MM.1S (cell line): Measurements from ENCODE around the gene CACNA1E.

Experiments
- DNase-seq: peaks from one replicate; pipeline ENCODE4 v3.0.0-alpha.2; 2015
- H2AFZ ChIP-seq: fragments of 300-600 bp; sonication (generic); 2 replicates; pipeline ENCODE4 v1.6.0; 2016; ENCODE audit warnings: antibody characterized with exemption, low read length
- H3F3A ChIP-seq: fragments of 300-600 bp; sonication (generic); 2 replicates; pipeline ENCODE4 v1.6.1; 2016; ENCODE audit warnings: mild to moderate bottlenecking, antibody characterized with exemption, low read length, moderate library complexity, mixed read lengths; ENCODE audit not compliant: insufficient read depth
- H3K27ac ChIP-seq: fragments of 300-600 bp; sonication (generic); 2 replicates; pipeline ENCODE4 v1.5.1; 2016; ENCODE audit warnings: mild to moderate bottlenecking, low read length
- H3K27me3 ChIP-seq: fragments of 300-600 bp; sonication (generic); replicated peaks from 2 replicates; pipeline ENCODE4 v1.6.0; 2016; ENCODE audit warnings: low read length; ENCODE audit not compliant: insufficient read depth
- H3K36me3 ChIP-seq: fragments of 300-600 bp; sonication (generic); replicated peaks from 2 replicates; pipeline ENCODE4 v1.6.1; 2016; ENCODE audit warnings: mild to moderate bottlenecking, low read length, mixed read lengths; ENCODE audit not compliant: insufficient read depth
- H3K4me1 ChIP-seq: fragments of 300-600 bp; sonication (generic); 2 replicates; pipeline ENCODE4 v1.6.1; 2016; ENCODE audit warnings: low read length, mixed read lengths
- H3K4me2 ChIP-seq: fragments of 300-600 bp; sonication (generic); 2 replicates; pipeline ENCODE4 v1.6.0; 2016; ENCODE audit warnings: low read depth, low read length
- H3K4me3 ChIP-seq: fragments of 300-600 bp; sonication (generic); 2 replicates; pipeline ENCODE4 v1.5.1; 2016; ENCODE audit warnings: low read length, mixed read lengths
- H3K79me2 ChIP-seq: fragments of 300-600 bp; sonication (generic); 2 replicates; pipeline ENCODE4 v1.6.1; 2016; ENCODE audit warnings: mixed run types, low read length, mixed read lengths
- H3K9ac ChIP-seq: fragments of 300-600 bp; sonication (generic); 2 replicates; pipeline ENCODE4 v1.6.1; 2016; ENCODE audit warnings: low read length, mixed read lengths
- H3K9me2 ChIP-seq: fragments of 300-600 bp; sonication (generic); replicated peaks from 2 replicates; pipeline ENCODE4 v1.6.1; 2016; ENCODE audit warnings: mild to moderate bottlenecking, low read length, mixed read lengths; ENCODE audit not compliant: insufficient read depth
- H3K9me3 ChIP-seq: fragments of 300-600 bp; sonication (generic); replicated peaks from 2 replicates; pipeline ENCODE4 v1.6.1; 2016; ENCODE audit warnings: mild to moderate bottlenecking, low read length, mixed read lengths; ENCODE audit not compliant: insufficient read depth
- H4K20me1 ChIP-seq: fragments of 300-600 bp; sonication (generic); 2 replicates; pipeline ENCODE4 v1.6.1; 2016; ENCODE audit warnings: mild to moderate bottlenecking, low read length, moderate library complexity, mixed read lengths; ENCODE audit not compliant: insufficient read depth
- CTCF ChIP-seq: fragments of 300-600 bp; sonication (generic); IDR thresholded peaks from 2 replicates; pipeline ENCODE4 v1.5.1; 2016; ENCODE audit warnings: antibody characterized with exemption, low read length, mixed read lengths
- EZH2 ChIP-seq: fragments of 300-600 bp; sonication (generic); optimal IDR thresholded peaks from 2 replicates; pipeline ENCODE3; 2017; ENCODE audit warnings: low read depth, mild to moderate bottlenecking, antibody characterized with exemption, low read length, mixed read lengths
- EZH2phosphoT487 ChIP-seq: fragments of 300-600 bp; sonication (generic); IDR thresholded peaks from 2 replicates; pipeline ENCODE4 v1.6.1; 2018; ENCODE audit warnings: antibody characterized with exemption, low read length

Gene CACNA1E

GRCh38 chr1:181637998-181638397 lies 154.7 kb downstream of the CACNA1E start:
- Histone ChIP-seq H3K4me1 (no peaks in the 10 kb centered on the region), H3K36me3 (no peaks in the 10 kb centered on the region), H3K27me3 (no peaks in the 10 kb centered on the region), H3K9me3 (no peaks in the 10 kb centered on the region), H3K9me2 (no peaks in the 10 kb centered on the region), H3K4me2 (no peak overlapping the region), H3K9ac (no peak overlapping the region), H3K4me3 (no peak overlapping the region), H4K20me1 (no peaks in the 10 kb centered on the region), H2AFZ (no peak overlapping the region), H3K27ac (no peak overlapping the region), H3F3A (no peaks in the 10 kb centered on the region), H3K79me2 (no peaks in the 10 kb centered on the region)
- TF ChIP-seq CTCF (no peak), EZH2 (no peak), EZH2phosphoT487 (no peak)
- DNase-seq = no peak

GRCh38 chr1:181640956-181641355 lies 157.6 kb downstream of the CACNA1E start:
- no peaks in the 10 kb centered on the region for H3K27me3 ChIP-seq
- no peaks in the 10 kb centered on the region for H3K4me1 ChIP-seq
- H3F3A ChIP-seq = no peaks in the 10 kb centered on the region
- no peak overlapping the region for H2AFZ ChIP-seq
- TF ChIP-seq EZH2 = no peak
- H3K4me2 ChIP-seq = no peak overlapping the region
- H3K79me2 ChIP-seq = no peaks in the 10 kb centered on the region
- H3K4me3 ChIP-seq = no peak overlapping the region
- no peaks in the 10 kb centered on the region for H3K9me2 ChIP-seq
- no peaks in the 10 kb centered on the region for H4K20me1 ChIP-seq
- H3K27ac ChIP-seq = no peak overlapping the region
- no peak overlapping the region for H3K9ac ChIP-seq
- no peaks in the 10 kb centered on the region for H3K9me3 ChIP-seq
- no peaks in the 10 kb centered on the region for H3K36me3 ChIP-seq
- no peak for DNase-seq

- no peak overlapping the region for H3K4me3 ChIP-seq
- no peak overlapping the region for H3K9ac ChIP-seq
- no peaks in the 10 kb centered on the region for H3K36me3 ChIP-seq
- TF ChIP-seq EZH2phosphoT487 (no peak), CTCF (no peak), EZH2 (no peak)
- no peaks in the 10 kb centered on the region for H3K4me1 ChIP-seq
- no peak overlapping the region for H3K4me2 ChIP-seq
- no peaks in the 10 kb centered on the region for H3K79me2 ChIP-seq
- no peaks in the 10 kb centered on the region for H3F3A ChIP-seq
- H3K9me3 ChIP-seq = no peaks in the 10 kb centered on the region
- H4K20me1 ChIP-seq = no peaks in the 10 kb centered on the region
- no peak for DNase-seq
- H3K9me2 ChIP-seq = no peaks in the 10 kb centered on the region
- H3K27ac ChIP-seq = no peak overlapping the region
- H2AFZ ChIP-seq = no peak overlapping the region
- H3K27me3 ChIP-seq = no peaks in the 10 kb centered on the region
Measured at GRCh38 chr1:181643631-181644030, 160.3 kb downstream of the CACNA1E start.

DNA sequence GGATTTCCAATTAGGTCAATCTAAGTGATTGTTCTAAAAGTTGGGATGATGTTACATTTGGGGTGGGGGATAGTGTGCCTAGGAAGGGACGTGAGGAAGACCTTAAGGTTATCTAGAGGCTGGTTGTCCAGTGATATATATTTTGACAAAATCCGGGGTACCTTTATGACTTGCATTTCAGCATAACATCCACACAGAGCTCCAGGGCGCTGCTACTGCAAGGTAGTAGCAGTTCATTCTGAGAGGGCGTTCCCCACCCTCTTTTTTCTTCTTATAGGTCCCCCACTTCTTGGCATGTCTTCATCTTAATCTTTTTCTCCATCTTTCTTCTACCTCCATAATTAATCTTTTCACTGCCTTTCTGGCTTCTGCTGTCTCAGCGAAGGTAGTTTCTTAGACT lies 161.9 kb downstream of the CACNA1E start:
- Histone ChIP-seq H3K27ac (no peak overlapping the region), H3K79me2 (no peaks in the 10 kb centered on the region), H3K4me2 (no peak overlapping the region), H2AFZ (no peak overlapping the region), H3K36me3 (no peaks in the 10 kb centered on the region), H3F3A (no peaks in the 10 kb centered on the region), H3K9me2 (no peaks in the 10 kb centered on the region), H3K9me3 (no peaks in the 10 kb centered on the region), H3K4me1 (no peaks in the 10 kb centered on the region), H3K9ac (no peak overlapping the region), H3K27me3 (no peaks in the 10 kb centered on the region), H4K20me1 (no peaks in the 10 kb centered on the region), H3K4me3 (no peak overlapping the region)
- no peak for TF ChIP-seq EZH2
- no peak for TF ChIP-seq EZH2phosphoT487
- TF ChIP-seq CTCF = no peak
- DNase-seq = no peak
